Activated CD4-positive, alpha-beta T cell treated with anti-CD3 and anti-CD28 coated beads for 1 hour (primary cell): Measurements from ENCODE around the gene HSP90B1.

Experiments used
- DNase-seq: peaks from one replicate; pipeline ENCODE4 v3.0.0-alpha.2; 2020

HSP90B1 gene

GRCh38 chr12:103930787-103931735 lies 851 bp downstream of the HSP90B1 start:
- peak; percentile 9 for DNase-seq

GRCh38 chr12:103933237-103933636 lies 3.0 kb downstream of the HSP90B1 start:
- DNase-seq, result no peak

GRCh38 chr12:103936679-103937078 lies 6.5 kb downstream of the HSP90B1 start:
- no peak for DNase-seq

- no peak for DNase-seq
These were observed 14.8 kb downstream of the HSP90B1 start for GRCh38 chr12:103944964-103945363.

GRCh38 chr12:103947871-103948555 lies 17.8 kb downstream of the HSP90B1 start:
- DNase-seq, result no peak

GRCh38 chr12:103948746-103949406 lies 18.7 kb downstream of the HSP90B1 start:
- no peak for DNase-seq

GRCh38 chr12:103952497-103952896 lies 22.3 kb downstream of the HSP90B1 start:
- DNase-seq, result no peak

GRCh38 chr12:103955811-103956508 lies 25.8 kb downstream of the HSP90B1 start:
- no peak for DNase-seq

GRCh38 chr12:103956509-103957027 lies 26.4 kb downstream of the HSP90B1 start:
- DNase-seq, result no peak

GRCh38 chr12:103957865-103958388 lies 27.7 kb downstream of the HSP90B1 start:
- no peak for DNase-seq

- DNase-seq, result no peak
These were observed 28.4 kb downstream of the HSP90B1 start for GRCh38 chr12:103958621-103959020.

- DNase-seq, result no peak
These were observed 30.5 kb downstream of the HSP90B1 start for GRCh38 chr12:103960616-103961227.

- no peak for DNase-seq
These were observed 32.3 kb downstream of the HSP90B1 start for GRCh38 chr12:103962493-103962892.

- no peak for DNase-seq
These were observed 34.6 kb downstream of the HSP90B1 start for GRCh38 chr12:103964805-103965204.

GRCh38 chr12:103965255-103965589 lies 35.0 kb downstream of the HSP90B1 start:
- no peak for DNase-seq

- peak; percentile 93 for DNase-seq
These were observed 35.6 kb downstream of the HSP90B1 start, which contains the start of gene TDG for GRCh38 chr12:103965590-103966504. Gene TDG, plus strand, starts transcription at chr12:103965872. Its CDS starts 166 bp downstream, at chr12:103966038.

GRCh38 chr12:103966736-103967135 lies 36.5 kb downstream of the HSP90B1 start:
- DNase-seq, result no peak

- no peak for DNase-seq
These were observed 39.2 kb downstream of the HSP90B1 start for GRCh38 chr12:103969391-103969790.

GRCh38 chr12:103973909-103974308 lies 43.7 kb downstream of the HSP90B1 start:
- DNase-seq, result no peak

- no peak for DNase-seq
These were observed 45.2 kb downstream of the HSP90B1 start for GRCh38 chr12:103975368-103975767.
